ENCODE data around the gene FAM81A.
A peak's percentile ranks its signal among the peaks of the same experiment; 100 is the strongest.
"Not testable (repeated sequence)": the region's sequence is repeated elsewhere in the genome, so short reads cannot be mapped to it uniquely, and the experiment has no call there.

Gene FAM81A

DNA sequence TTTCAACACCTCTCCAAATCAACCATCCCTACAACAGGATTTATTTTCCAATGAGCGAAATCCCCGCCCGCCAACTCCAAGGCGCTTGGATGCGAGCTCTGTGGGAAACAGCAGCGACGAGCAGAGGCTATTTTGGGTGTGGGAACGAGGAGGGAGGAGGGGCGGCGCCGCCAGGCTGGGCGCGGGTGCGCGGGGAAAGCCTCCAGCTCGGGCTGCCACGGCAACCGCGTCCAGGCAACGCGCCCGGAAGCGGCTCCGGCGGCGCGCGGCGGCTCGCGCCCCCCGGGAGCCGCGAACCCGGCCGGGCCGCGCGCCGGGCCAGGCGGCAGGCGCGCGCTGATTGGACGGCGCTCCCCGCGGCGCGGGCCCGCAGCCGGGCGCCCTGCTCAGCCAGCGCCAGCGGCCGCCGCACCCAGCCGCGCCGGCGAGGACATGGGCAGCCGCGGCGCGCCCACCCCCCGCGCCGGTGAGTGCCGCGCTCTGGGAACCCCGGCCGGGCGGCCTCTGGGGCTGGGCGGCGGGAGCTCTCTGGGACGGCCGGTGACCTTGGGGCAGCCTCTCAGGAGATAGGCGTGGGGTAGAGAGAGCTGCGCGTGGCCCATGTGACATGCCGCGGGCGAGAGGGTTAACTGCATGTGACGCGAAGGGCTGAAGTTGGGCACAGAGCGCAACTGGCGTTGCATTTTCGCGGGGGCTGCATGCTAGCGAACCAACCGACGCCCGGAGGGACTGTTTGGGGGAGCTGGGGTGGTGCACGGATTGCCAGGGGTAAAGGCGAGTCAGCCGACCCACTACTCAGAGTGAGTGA is at the start of gene FAM81A:
Gene FAM81A (plus strand): TSS at position 370 of the 808 bp plus-strand sequence. CDS start 20,441 bp downstream, outside the sequence.
- peak; percentile 42 for DNase-seq

- no peak for DNase-seq
These were observed 49.3 kb upstream of the FAM81A start for GRCh38 chr15:59388670-59389069.

DNA sequence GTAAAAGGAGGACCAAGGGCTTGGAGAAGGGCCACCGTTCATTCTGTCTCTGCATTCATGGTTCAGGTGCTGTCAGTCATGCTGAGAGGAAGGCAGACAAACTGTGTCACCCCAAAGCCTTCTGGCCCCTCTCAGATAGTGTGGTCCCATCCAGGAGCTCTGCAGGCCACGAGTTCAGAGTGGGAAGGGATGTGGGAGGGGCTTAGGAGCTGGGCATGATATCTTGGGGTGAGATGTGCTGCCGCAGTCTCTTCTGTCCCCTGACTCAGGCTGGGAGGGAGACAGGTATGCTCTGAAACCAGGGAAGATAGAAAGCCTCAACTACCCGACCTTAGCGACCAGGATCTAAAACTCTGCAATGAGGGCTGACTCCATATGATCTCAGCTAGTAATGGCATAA is 45.7 kb upstream of the FAM81A start:
- DNase-seq: no peak

DNA sequence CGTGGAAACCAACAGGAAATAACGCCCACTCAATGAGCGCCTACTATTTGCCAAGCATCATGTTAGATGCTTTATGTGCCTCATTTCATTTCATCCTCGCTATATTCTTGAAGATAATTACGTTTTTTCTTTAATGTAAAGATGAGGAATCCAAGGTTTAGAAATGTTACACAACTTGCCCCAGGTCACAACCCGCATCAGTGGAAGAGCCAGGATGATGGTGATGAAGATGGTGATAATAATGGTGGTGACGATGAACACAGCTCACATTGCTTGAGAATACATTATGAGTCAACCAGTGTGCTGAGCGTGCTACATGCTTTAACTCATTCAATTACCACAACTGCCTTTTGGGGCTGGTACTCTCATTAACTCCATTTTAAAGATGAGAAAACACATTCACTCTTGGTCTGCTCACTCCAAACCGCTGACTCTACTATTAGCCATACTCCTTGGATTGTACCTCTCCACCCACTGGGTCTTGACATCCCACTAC is 43.8 kb upstream of the FAM81A start:
- no peak for DNase-seq

DNA sequence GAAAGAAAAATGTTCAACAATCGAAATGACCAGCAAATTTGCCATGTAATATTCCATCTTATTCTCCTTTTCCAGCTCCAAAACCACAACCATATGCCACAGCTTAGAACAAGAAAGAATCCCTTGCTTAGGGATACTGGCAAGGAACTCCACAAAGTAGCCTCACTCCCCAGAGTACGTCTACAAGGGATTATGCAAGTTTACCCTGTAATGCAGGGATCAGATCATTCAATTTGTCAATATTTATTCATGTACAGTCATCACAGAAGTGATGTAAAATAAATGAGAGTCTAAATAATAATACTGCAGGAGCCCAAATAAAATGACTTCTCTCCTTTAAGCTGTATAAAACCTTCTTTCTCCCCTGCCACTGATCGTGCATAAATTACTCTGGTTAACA is 41.8 kb upstream of the FAM81A start:
- no peak for DNase-seq

GRCh38 chr15:59396679-59397078 is 41.3 kb upstream of the FAM81A start:
- no peak for DNase-seq

DNA sequence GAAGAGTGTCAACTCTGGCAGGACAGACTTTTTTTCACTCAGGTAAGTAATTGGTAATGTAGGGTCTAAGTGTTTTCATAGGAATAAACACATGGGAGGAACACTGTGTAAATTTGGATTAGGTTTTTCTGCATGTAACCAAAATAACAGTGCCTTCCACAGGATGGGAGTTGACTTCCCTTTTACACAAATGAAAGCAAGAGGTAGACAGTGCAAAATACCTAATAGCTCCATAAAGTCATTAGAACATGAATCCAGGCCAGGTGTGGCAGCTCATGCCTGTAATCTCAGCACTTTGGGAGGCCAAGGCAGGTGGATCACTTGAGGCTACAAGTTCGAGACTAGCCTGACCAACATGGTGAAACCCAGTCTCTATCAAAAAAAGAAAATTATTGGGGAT is 39.8 kb upstream of the FAM81A start:
- no peak for DNase-seq

GRCh38 chr15:59399465-59400102 is 38.4 kb upstream of the FAM81A start:
- no peak for DNase-seq

DNA sequence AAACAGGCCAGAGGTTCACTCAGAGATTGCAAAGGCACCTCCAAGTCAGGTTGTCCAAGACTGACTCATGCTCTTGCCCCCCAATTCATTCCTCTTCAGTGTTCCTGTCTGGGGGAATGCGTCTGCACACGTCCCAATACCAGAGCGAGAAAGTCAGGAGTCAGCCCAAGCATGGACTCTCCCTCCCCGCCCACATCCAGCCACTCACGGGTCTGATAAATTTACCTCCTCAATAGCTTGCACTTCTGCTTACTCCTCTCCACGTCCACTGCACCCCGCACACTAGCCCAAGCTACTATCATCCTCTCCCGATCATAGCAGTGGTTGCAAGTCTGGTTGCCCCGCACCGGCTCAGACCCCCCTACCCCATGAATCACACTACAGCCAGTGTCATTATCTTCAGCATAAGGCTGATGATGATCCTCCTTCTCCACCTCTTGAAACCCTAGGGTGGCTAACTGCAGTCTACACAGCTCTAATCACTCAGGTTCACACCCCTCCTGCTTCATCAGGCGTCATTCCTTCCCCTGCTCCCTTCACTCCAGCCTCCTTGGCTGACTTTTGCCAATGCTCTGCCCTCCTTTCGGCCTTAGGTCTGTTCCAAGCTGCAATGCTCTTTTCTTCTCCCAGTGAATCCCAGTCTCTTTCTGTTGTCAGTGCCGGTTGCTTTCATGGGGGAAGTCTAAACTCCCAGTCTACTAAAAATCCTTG is 37.7 kb upstream of the FAM81A start:
- no peak for DNase-seq

DNA sequence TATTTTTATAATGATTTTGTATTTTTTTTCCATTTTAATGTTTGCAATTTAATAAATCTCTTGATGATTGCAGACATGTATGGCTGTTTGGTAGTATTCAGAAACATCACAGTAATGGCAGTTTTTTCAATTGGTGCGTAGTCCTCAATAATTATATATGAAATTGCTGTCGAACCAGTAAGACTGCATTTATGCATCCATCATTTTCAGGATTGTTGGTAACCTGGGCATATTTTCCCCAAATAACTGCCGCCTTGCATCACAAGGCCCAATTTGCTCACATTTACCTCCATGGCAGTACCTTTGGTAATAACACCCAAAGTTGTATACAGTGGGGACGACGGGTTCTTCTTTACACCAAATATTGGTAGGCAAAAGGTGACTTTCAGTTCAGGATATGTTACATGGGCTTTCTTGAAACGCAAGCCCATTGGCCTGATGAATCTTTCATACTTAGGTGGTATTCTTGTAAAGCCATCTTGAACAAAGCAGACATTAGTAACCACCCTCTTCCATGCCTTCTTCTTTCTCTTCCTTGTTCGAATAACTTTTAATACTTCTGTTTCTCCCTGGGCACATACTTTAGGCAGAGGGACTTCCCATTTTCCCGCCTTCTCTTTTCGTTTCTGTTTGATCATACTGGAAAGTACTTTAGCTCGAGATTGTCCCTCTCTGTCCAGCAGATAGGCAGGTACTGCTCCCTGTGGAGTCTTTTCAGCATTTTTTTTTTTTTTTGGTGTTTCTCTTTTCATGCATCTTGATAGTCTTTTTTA is 36.7 kb upstream of the FAM81A start:
- not testable (repeated sequence) for DNase-seq

GRCh38 chr15:59401824-59402569 is 36.0 kb upstream of the FAM81A start:
- DNase-seq: no peak

GRCh38 chr15:59405079-59405478 is 32.9 kb upstream of the FAM81A start:
- DNase-seq: no peak

DNA sequence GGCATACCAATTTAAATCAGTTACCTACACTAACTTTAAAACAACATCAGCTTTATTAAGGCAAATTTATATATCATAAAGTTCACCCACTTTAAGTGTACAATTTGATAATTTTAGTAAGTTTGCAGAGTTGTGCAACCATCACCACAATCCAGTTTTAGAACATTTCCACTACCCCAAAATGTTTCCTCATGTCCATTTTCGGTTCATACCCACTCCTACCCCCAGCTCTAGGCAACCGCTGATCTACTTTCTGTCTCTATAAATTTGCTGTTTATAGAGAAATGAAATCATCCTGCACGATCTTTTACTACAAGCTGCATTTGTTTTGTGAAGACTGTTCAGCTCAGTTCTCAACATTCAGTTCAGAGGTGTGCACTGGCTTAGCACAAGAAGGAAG is 31.5 kb upstream of the FAM81A start:
- DNase-seq: no peak

DNA sequence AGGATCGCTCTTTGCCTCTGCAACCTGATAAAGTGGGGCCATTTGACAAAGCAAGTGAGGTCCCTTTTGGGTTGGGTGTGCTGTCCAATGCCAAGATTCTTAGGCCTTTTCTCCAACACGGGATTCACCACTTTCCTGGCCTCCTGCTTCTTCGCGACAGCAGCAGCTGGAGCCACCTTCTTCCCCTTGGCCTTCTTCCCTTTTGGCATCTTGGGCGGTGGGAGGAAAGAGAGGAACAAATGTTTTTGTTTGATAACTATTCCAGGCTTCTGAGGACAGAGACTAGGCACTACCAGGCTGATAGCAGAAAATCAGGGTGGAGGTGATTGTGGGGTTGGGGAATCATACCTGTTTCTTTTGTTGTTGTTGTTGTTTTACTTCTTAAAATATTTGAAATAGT is 30.0 kb upstream of the FAM81A start:
- DNase-seq: no peak

GRCh38 chr15:59410391-59410896 is 27.5 kb upstream of the FAM81A start:
- DNase-seq: no peak

- DNase-seq: no peak
These were observed 24.4 kb upstream of the FAM81A start for GRCh38 chr15:59413577-59413976.

GRCh38 chr15:59416816-59417215 is 21.2 kb upstream of the FAM81A start:
- no peak for DNase-seq

GRCh38 chr15:59419170-59419569 is 18.8 kb upstream of the FAM81A start:
- DNase-seq: no peak

- no peak for DNase-seq
These were observed 17.9 kb upstream of the FAM81A start for GRCh38 chr15:59420108-59420507.

GRCh38 chr15:59420986-59421618 is 16.9 kb upstream of the FAM81A start:
- no peak for DNase-seq

DNA sequence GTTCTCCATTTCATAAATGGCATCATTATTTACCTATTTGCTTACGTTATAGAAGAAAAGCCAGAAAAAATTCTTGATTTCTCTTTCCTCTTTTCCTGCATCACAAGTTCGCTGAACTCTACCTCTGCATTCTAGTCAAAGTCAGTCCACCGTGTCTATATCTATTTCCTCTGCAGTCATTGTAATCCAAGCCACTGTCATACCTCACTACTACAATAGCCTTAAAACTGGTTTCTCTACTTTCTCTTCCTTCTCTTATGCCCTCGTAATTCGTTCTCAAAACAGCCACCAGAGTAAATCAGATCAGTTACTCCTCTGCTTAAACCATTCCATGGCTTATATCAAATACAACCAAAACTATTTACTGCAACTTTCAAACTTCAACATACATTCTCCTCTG is 13.4 kb upstream of the FAM81A start:
- no peak for DNase-seq

Measured in activated CD4-positive, CD25-positive, alpha-beta regulatory T cell treated with anti-CD3 and anti-CD28 coated beads, Interleukin-2, amount 50 U/mL, for 72 hours (primary cell).